Measurements from ENCODE around the gene TMEM209. TPM values are rescaled to one million over a fixed set of nuclear protein-coding genes. Genes with fewer than 3 reads are reported as not detected.

TMEM209 gene
- total RNA-seq, 1 donor from 2014 or later: 22.1 TPM

GRCh38 chr7:130124711-130125110 is 80.5 kb downstream of the TMEM209 start:
- DNase-seq (ENCODE audit: low read depth): no peak
- H3K4me3 ChIP-seq (ENCODE audit: low read depth, low read length): no peak overlapping the region
- H3K27me3 ChIP-seq (ENCODE audit: control insufficient read depth, insufficient read depth, low read length): no peaks in the 10 kb centered on the region
- no peak for TF ChIP-seq CTCF (IDR thresholded peaks at IDR 0.05; ENCODE audit: insufficient read depth, low read length, poor library complexity, severe bottlenecking)
- peaks cover 3% of the 10 kb centered on the region for H3K36me3 ChIP-seq (ENCODE audit: control insufficient read depth, insufficient read depth, low read length)

GRCh38 chr7:130123501-130123900 is 81.7 kb downstream of the TMEM209 start:
- no peaks in the 10 kb centered on the region for H3K36me3 ChIP-seq (ENCODE audit: control insufficient read depth, insufficient read depth, low read length)
- TF ChIP-seq CTCF (IDR thresholded peaks at IDR 0.05; ENCODE audit: insufficient read depth, low read length, poor library complexity, severe bottlenecking): no peak

GRCh38 chr7:130118801-130119200 is 86.4 kb downstream of the TMEM209 start:
- no peak for TF ChIP-seq CTCF (IDR thresholded peaks at IDR 0.05; ENCODE audit: insufficient read depth, low read length, poor library complexity, severe bottlenecking)
- Histone ChIP-seq H3K36me3 (ENCODE audit: control insufficient read depth, insufficient read depth, low read length) (no peaks in the 10 kb centered on the region), H3K4me3 (ENCODE audit: low read depth, low read length) (no peak overlapping the region), H3K27me3 (ENCODE audit: control insufficient read depth, insufficient read depth, low read length) (no peaks in the 10 kb centered on the region)
- DNase-seq (ENCODE audit: low read depth): no peak

More at GRCh38 chr7:130123501-130123900, 81.7 kb downstream of the TMEM209 start:
- no peak for DNase-seq (ENCODE audit: low read depth)
- no peaks in the 10 kb centered on the region for H3K27me3 ChIP-seq (ENCODE audit: control insufficient read depth, insufficient read depth, low read length)
- no peak overlapping the region for H3K4me3 ChIP-seq (ENCODE audit: low read depth, low read length)

- TF ChIP-seq CTCF (IDR thresholded peaks at IDR 0.05; ENCODE audit: insufficient read depth, low read length, poor library complexity, severe bottlenecking): no peak
These were observed 86.9 kb downstream of the TMEM209 start for GRCh38 chr7:130118294-130118693.

GRCh38 chr7:130114776-130115175 is 90.4 kb downstream of the TMEM209 start:
- H3K36me3 ChIP-seq (ENCODE audit: control insufficient read depth, insufficient read depth, low read length): no peaks in the 10 kb centered on the region
- no peak for TF ChIP-seq CTCF (IDR thresholded peaks at IDR 0.05; ENCODE audit: insufficient read depth, low read length, poor library complexity, severe bottlenecking)
- DNase-seq (ENCODE audit: low read depth): no peak
- no peak overlapping the region for H3K4me3 ChIP-seq (ENCODE audit: low read depth, low read length)
- no peaks in the 10 kb centered on the region for H3K27me3 ChIP-seq (ENCODE audit: control insufficient read depth, insufficient read depth, low read length)

More at GRCh38 chr7:130118294-130118693, 86.9 kb downstream of the TMEM209 start:
- Histone ChIP-seq H3K36me3 (ENCODE audit: control insufficient read depth, insufficient read depth, low read length) (no peaks in the 10 kb centered on the region), H3K27me3 (ENCODE audit: control insufficient read depth, insufficient read depth, low read length) (no peaks in the 10 kb centered on the region), H3K4me3 (ENCODE audit: low read depth, low read length) (no peak overlapping the region)
- DNase-seq (ENCODE audit: low read depth): no peak

Other genes with a start within 250 kb of the TMEM209 start
- gene ZC3HC1, start 154.0 kb downstream of the TMEM209 start, total RNA-seq: 16.5 and 22.7 TPM in 2 replicates
- gene KLHDC10, start 134.9 kb downstream of the TMEM209 start, total RNA-seq: 13.8 and 15.6 TPM in 2 replicates
- gene SSMEM1, start 2.5 kb upstream of the TMEM209 start, total RNA-seq: not detected in 2 replicates
- gene CPA2, start 61.5 kb upstream of the TMEM209 start, total RNA-seq: not detected in 2 replicates
- gene CPA4, start 87.8 kb upstream of the TMEM209 start, total RNA-seq: 0.14 and 0.25 TPM in 2 replicates
- not detected in 2 replicates for gene CPA5, start 139.4 kb upstream of the TMEM209 start, total RNA-seq
- not detected in 2 replicates for gene CPA1, start 175.1 kb upstream of the TMEM209 start, total RNA-seq
- 12.9 and 27.8 TPM in 2 replicates for gene CEP41, start 235.6 kb upstream of the TMEM209 start, total RNA-seq

Data from kidney epithelial cell (primary cell).